Aorta (tissue), 5 donors: Measurements from ENCODE around the gene ZNF750. TPM values are rescaled to one million over a fixed set of nuclear protein-coding genes. Genes with fewer than 3 reads are reported as not detected.

Source experiments
- ATAC-seq: fragments of 200-7000 bp; cut with Tn5 transposase; one replicate; pipeline ENCODE4 v1.9.1; 2022; ENCODE audit warnings: moderate library complexity; ENCODE audit not compliant: low FRiP score
- DNase-seq, 2 donors: peaks; one replicate each; pipeline ENCODE4 v3.0.0-alpha.2; 2020
- H3K27ac ChIP-seq, 2 donors: one replicate each; pipeline ENCODE4 v1.5.1; 2013; ENCODE audit warnings: low read length in 2 of 2, mild to moderate bottlenecking in 2 of 2, moderate library complexity in 2 of 2, control low read depth in 1 of 2, inconsistent platforms in 1 of 2, low read depth in 1 of 2
- H3K27me3 ChIP-seq, 2 donors: one replicate each; pipeline ENCODE4 v1.6.1; 2013; ENCODE audit warnings: control low read depth in 1 of 2, low read length in 1 of 2, mild to moderate bottlenecking in 1 of 2, moderate library complexity in 1 of 2; ENCODE audit not compliant: insufficient read depth in 2 of 2, control insufficient read depth in 1 of 2
- H3K36me3 ChIP-seq, 2 donors: one replicate each; pipeline ENCODE4 v1.6.1; 2013; ENCODE audit warnings: control low read depth in 1 of 2, low read length in 1 of 2, mild to moderate bottlenecking in 1 of 2; ENCODE audit not compliant: insufficient read depth in 2 of 2, control insufficient read depth in 1 of 2
- H3K4me1 ChIP-seq, 2 donors: one replicate each; pipeline ENCODE4 v1.6.1; 2013; ENCODE audit warnings: low read length in 2 of 2, control low read depth in 1 of 2, mild to moderate bottlenecking in 1 of 2, moderate library complexity in 1 of 2; ENCODE audit not compliant: insufficient read depth in 2 of 2, control insufficient read depth in 1 of 2
- H3K4me3 ChIP-seq, 2 donors: one replicate each; pipeline ENCODE4 v1.5.1; 2013; ENCODE audit warnings: low read length in 2 of 2, control low read depth in 1 of 2, mild to moderate bottlenecking in 1 of 2
- H3K9me3 ChIP-seq: one replicate; pipeline ENCODE4 v1.6.1; 2013; ENCODE audit warnings: mild to moderate bottlenecking, low read length; ENCODE audit not compliant: control insufficient read depth
- WGBS, 2 donors: extraction: QIAGEN DNeasy Blood & Tissue Kit; methylation state at CpG; one replicate each; pipeline ENCODE4 v1.1.7; 2013; 5-methylcytosine and 5-hydroxymethylcytosine counted together
- intact Hi-C, 2 donors: fragments of 100-400 bp; cut with DNase I; formaldehyde crosslinking; loops; one replicate each; pipeline versions ENCODE4 v1.14.2 to v1.15.0; 2022
- polyA plus RNA-seq, 2 donors: library from polyadenylated mRNA; stranded (reverse); fragments of 200-250 nt; gene quantifications; one replicate each; pipeline ENCODE4 v1.2.3, GENCODE V29; 2013
- total RNA-seq, 2 donors: library from RNA; stranded (reverse); fragmentation: NEBNext Ultra II Directional; extraction: Animal tissue kit (Norgen Biotek cat#: 25700); gene quantifications; one replicate each; pipeline ENCODE4 v1.2.1, GENCODE V29; 2021
- donor health status: healthy with polysubstance abuse.
- donor health status: Bipolar disorder and iron deficiency.
- donor health status: DM: no; HTN: no; CAD: no.
- donor health status: DM: no; HTN: no; CAD: no.
- donor health status: DM: yes; HTN: yes; CAD: no.

The ZNF750 gene
- total and polyA plus RNA-seq, 4 donors, result 0.10 to 0.21 TPM; not detected in 2

DNA sequence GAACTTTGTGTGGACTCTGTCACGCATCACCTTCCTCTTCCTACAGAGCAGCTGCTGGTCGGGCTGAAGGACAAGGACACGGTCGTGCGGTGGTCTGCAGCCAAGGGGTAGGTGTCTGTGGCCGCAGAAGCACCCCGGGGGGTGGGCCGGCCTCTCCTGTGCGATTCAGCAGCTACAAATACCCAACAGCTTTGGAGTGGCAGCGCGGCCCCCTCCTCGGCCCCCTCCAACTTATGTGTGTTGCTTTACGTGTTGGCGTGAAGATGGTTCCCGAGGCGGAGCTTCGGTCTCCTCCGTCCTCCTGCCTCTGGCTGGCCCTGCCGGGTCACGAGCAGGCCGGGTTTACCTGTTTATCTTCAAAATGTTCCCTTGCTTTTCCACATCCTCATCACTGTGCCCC, 32.3 kb downstream of the ZNF750 start:
- H3K27ac ChIP-seq, result no peak overlapping the region
- ATAC-seq, result no peak
- no peaks in the 10 kb centered on the region for H3K9me3 ChIP-seq
- H3K36me3 ChIP-seq, result no peaks in the 10 kb centered on the region
- H3K4me3 ChIP-seq, result no peak overlapping the region
- no peaks in the 10 kb centered on the region for H3K27me3 ChIP-seq
- no peaks in the 10 kb centered on the region for H3K4me1 ChIP-seq
- intact Hi-C loops, result loop anchor here in 1 of 2 donors (10.0 kb wide), 1 partner anchor 57 kb away; no protein-coding TSS in a partner anchor
- DNase-seq, result no peak
- WGBS, 2 donors, result 95 to 97% methylated on average over 21 of the region's 21 CpGs

DNA sequence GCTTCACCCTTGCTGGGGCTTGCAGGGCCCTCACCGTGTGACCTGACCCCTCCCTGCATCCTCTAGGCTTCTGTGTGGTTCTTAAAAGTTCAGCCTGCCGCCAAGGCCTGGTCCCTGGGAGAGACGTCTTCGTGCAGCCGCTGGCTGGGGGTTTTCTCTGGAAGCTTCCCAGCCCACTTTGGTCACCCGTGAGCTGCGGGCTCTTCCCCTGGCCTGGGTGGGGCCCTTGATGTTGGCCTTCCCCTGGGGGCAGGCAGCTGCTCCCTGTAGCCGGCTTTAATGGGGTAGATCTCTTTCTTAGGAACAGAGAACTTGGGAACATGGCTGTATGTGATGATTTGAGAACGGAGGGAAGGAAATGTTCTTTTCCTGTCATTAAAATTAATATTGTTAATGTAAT, 32.7 kb downstream of the ZNF750 start:
- H3K4me3 ChIP-seq, result no peak overlapping the region
- intact Hi-C loops, result loop anchor here in 1 of 2 donors (10.0 kb wide), 1 partner anchor 58 kb away; no protein-coding TSS in a partner anchor
- no peaks in the 10 kb centered on the region for H3K27me3 ChIP-seq
- no peaks in the 10 kb centered on the region for H3K4me1 ChIP-seq
- H3K27ac ChIP-seq, result no peak overlapping the region
- WGBS, 2 donors, result 83 to 86% methylated on average over 9 of the region's 9 CpGs
- ATAC-seq (no peak), DNase-seq (no peak)
- H3K9me3 ChIP-seq, result no peaks in the 10 kb centered on the region
- H3K36me3 ChIP-seq, result no peaks in the 10 kb centered on the region

DNA sequence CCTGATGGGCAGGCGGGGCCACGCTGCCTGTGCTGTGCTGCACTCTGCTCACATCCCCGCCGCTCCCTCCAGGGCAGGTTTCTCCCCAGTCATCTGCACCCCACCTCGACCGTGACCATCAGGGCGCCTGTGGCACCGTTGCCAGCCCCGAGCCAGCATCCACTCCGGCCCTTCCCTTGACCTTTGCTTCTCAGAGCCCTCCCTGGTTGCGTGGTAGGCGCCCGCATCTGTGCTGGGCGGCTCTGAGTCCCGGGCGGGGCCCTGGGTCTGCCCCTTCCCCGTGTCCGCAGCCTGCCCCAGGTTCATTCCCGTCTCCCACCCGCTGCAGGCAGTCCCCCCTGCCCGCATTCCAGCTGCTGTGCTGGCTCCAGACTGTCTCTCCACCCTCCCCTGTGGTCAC, 33.2 kb downstream of the ZNF750 start:
- Histone ChIP-seq H3K9me3 (no peaks in the 10 kb centered on the region), H3K36me3 (no peaks in the 10 kb centered on the region), H3K27ac (no peak overlapping the region), H3K4me1 (no peaks in the 10 kb centered on the region), H3K27me3 (no peaks in the 10 kb centered on the region), H3K4me3 (no peak overlapping the region)
- 90 to 94% methylated on average over 21 of the region's 21 CpGs for WGBS, 2 donors
- no peak for DNase-seq
- ATAC-seq, result no peak
- intact Hi-C loops, result loop anchor here in 1 of 2 donors (10.0 kb wide), 1 partner anchor 58 kb away; no protein-coding TSS in a partner anchor

DNA sequence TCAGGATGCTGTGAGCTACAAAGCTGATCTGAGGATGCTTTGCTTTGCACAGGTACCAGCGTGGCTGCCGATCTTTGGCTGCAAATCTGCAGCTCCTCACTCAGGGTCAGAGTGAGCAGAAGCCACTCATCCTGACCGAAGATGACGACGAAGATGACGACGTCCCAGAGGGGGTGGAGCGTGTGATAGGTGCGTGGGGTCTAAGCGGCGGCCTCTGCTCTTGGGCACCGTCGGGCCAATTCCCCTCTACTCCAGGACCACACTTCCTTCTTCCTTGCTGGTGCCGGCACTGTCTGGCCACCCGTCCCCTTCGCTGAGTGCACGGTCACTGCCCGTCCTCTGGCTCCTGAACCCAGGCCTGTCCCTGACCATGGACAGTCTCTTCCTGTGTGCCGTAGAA, 34.0 kb downstream of the ZNF750 start:
- DNase-seq (no peak), ATAC-seq (no peak)
- WGBS, 2 donors, result 92% methylated on average over 19 of the region's 19 CpGs

DNA sequence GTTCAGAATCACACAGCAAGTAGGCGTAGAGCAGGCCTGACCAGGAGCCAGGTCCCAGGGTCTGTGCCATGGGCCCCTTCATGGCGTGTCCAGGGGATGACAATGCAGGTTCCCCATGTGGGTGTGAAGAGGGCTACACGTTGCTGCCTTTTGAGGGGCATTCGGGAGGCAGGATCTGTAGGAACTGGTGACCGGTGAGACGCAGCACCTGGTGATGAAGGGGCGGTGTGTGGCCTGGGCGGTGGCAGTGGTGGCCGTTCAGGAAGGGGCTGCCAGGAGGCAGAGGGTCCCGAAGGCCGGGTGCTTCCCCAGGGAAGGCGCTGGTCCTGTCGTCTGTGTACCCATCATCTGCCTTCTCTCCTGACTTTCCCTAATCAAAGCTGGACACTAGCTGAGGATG, 34.6 kb downstream of the ZNF750 start:
- ATAC-seq (no peak), DNase-seq (no peak)
- no peak overlapping the region for H3K27ac ChIP-seq
- H3K4me3 ChIP-seq, result no peak overlapping the region
- H3K27me3 ChIP-seq, result no peaks in the 10 kb centered on the region
- no peaks in the 10 kb centered on the region for H3K4me1 ChIP-seq
- no peaks in the 10 kb centered on the region for H3K36me3 ChIP-seq
- intact Hi-C loops, result loop anchor here in 1 of 2 donors (10.0 kb wide), 1 partner anchor 60 kb away; no protein-coding TSS in a partner anchor
- WGBS, 2 donors, result 93 to 94% methylated on average over 13 of the region's 13 CpGs
- H3K9me3 ChIP-seq, result no peaks in the 10 kb centered on the region

More for the DNA sequence above, 34.0 kb downstream of the ZNF750 start:
- intact Hi-C loops, result loop anchor here in 1 of 2 donors (10.0 kb wide), 1 partner anchor 59 kb away; no protein-coding TSS in a partner anchor
- H3K27ac ChIP-seq, result no peak overlapping the region
- no peaks in the 10 kb centered on the region for H3K27me3 ChIP-seq
- no peaks in the 10 kb centered on the region for H3K36me3 ChIP-seq
- no peaks in the 10 kb centered on the region for H3K9me3 ChIP-seq
- no peaks in the 10 kb centered on the region for H3K4me1 ChIP-seq
- no peak overlapping the region for H3K4me3 ChIP-seq

DNA sequence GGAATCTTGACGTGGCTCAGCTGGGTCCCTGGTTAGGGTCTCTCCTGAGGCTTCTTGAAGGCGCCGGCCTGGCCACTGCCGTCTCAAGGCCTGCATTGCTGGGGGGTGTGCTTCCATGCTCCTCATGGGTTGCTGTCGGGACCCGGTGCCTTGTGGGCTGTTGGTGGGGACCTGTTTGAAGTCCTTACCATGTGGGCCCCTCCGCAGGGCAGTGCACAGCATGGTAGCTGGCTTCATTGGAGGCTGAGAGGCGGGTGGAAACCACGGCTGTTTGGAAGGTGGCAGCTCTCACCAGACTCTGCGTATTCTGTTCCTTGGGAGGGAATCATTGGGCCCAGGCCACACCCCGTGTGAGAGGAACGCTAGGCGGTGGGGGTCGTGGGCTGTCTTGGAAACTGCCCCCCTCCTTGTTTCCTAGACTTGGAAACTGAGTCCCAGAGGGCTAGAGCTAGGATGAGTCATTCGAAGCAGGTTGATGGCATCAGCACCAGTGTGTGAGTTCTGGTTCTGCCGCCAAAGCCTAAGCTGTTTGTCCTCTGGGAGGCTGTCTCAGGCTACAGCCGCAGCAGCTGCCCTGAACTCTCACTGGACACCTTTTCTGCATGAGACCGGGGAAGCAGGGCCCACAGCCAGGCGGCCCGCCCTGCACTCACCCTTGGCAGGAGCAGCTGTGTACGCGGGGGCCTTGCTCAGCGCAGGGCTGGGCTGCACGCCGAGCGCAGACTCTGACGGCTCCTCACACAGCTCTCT, 35.2 kb downstream of the ZNF750 start:
- DNase-seq (peak; percentile 80 to 90), ATAC-seq (peak; percentile 89)
- H3K36me3 ChIP-seq, result peaks cover 0 to under 1% of the 10 kb centered on the region in 2 donors
- H3K27me3 ChIP-seq, result no peaks in the 10 kb centered on the region
- 85 to 86% methylated on average over 27 of the region's 27 CpGs for WGBS, 2 donors
- intact Hi-C loops, result loop anchor here in 1 of 2 donors (10.0 kb wide), 1 partner anchor 60 kb away; no protein-coding TSS in a partner anchor
- H3K27ac ChIP-seq, result no peak overlapping the region
- no peak overlapping the region for H3K4me3 ChIP-seq
- H3K4me1 ChIP-seq, result no peaks in the 10 kb centered on the region
- H3K9me3 ChIP-seq, result no peaks in the 10 kb centered on the region

DNA sequence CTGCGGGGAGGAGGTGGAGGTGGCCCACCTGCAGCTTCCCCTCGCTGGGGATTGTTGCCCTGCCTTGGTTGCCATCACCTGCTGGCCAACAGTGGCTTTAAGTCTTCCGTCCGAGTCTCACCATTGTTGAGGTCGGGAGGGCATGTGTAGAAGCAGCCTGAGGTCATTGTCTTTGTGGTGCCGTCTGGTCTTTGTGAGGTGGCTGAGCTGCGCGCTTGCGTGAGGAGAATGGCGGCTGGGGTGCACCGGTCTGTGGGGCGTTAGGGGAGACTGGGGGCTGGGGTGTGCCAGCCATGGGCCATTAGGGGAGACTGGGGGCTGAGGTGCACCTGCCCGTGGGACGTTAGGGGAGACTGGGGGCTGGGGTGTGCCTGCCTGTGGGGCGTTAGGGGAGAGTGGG, 36.2 kb downstream of the ZNF750 start:
- ATAC-seq (no peak), DNase-seq (no peak)
- H3K9me3 ChIP-seq, result no peaks in the 10 kb centered on the region
- H3K27ac ChIP-seq, result no peak overlapping the region
- peaks cover 0 to 2% of the 10 kb centered on the region in 2 donors for H3K36me3 ChIP-seq
- no peaks in the 10 kb centered on the region for H3K4me1 ChIP-seq
- 96 to 97% methylated on average over 15 of the region's 15 CpGs for WGBS, 2 donors
- intact Hi-C loops, result loop anchor here in 1 of 2 donors (10.0 kb wide), 1 partner anchor 61 kb away; no protein-coding TSS in a partner anchor
- no peaks in the 10 kb centered on the region for H3K27me3 ChIP-seq
- no peak overlapping the region for H3K4me3 ChIP-seq

DNA sequence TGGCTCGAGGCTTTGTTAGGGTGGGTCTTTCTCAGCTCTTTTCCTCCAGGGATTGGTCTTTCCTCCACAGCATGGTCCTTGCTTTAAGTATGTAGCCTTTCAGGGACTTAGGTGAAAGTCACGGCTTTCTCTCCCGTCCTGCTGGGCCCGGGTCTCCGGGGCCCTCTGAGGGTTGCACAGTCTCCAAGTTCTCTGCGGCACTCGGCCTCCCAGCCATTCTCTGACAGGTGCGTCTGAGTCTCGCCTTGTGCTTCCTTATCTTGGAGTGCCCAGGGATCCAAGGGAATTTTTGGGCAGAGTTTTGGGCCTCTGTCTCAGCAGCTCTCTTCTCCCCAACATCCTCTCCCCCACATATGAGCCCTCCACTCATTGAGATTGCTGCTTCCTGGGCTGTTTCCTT, 36.6 kb downstream of the ZNF750 start:
- no peak overlapping the region for H3K4me3 ChIP-seq
- intact Hi-C loops, result loop anchor here in 1 of 2 donors (10.0 kb wide), 1 partner anchor 62 kb away; no protein-coding TSS in a partner anchor
- no peak for DNase-seq
- peaks cover 0 to 2% of the 10 kb centered on the region in 2 donors for H3K36me3 ChIP-seq
- no peaks in the 10 kb centered on the region for H3K4me1 ChIP-seq
- 91% methylated on average over 9 of the region's 9 CpGs for WGBS, 2 donors
- H3K27ac ChIP-seq, result no peak overlapping the region
- H3K9me3 ChIP-seq, result no peaks in the 10 kb centered on the region
- no peaks in the 10 kb centered on the region for H3K27me3 ChIP-seq
- no peak for ATAC-seq
